ENCODE data around the gene CDA. TPM values are rescaled to one million over a fixed set of nuclear protein-coding genes. Genes with fewer than 3 reads are reported as not detected.
A peak's percentile ranks its signal among the peaks of the same experiment; 100 is the strongest.

The CDA gene
- not detected for total RNA-seq

DNA sequence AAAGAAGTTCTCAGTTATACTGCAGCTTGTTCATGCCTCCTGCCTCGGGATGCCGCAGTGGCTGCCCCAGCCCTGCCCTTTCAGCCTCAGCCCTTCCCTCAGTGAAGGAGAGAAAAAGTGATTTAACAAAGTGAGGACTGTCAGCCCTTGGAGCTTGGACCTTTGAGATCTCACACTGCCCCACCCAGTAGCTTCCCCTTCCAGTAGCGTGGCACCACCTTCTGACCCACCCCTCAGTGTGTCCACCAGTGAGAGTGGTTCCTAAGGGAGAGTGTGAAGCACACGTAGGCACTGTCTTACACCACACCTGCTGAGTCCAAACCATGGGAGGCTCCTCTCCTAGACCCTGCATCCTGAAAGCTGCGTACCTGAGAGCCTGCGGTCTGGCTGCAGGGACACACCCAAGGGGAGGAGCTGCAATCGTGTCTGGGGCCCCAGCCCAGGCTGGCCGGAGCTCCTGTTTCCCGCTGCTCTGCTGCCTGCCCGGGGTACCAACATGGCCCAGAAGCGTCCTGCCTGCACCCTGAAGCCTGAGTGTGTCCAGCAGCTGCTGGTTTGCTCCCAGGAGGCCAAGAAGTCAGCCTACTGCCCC, at the start of gene CDA:
CDA (plus strand) TSS at position 464 of the 592 bp plus-strand sequence; CDS start at position 497, 33 bp downstream.
- Mint-ChIP-seq H3K27ac (no peak within 1 kb of the TSS), H3K36me3 (no peaks in the 10 kb centered on the region), H3K9me3 (no peaks in the 10 kb centered on the region), H3K4me1 (ENCODE audit: low read depth in 2 of 2) (peaks cover 14 to 23% of the 10 kb centered on the region in 2 donors), H3K4me3 (peak within 1 kb of the TSS; percentile 13), H3K27me3 (peaks cover 39 to 60% of the 10 kb centered on the region in 2 donors)
- no peak for DNase-seq (ENCODE audit: low spot score)
- ATAC-seq, result peak in 1 of 2 donors; percentile 33

DNA sequence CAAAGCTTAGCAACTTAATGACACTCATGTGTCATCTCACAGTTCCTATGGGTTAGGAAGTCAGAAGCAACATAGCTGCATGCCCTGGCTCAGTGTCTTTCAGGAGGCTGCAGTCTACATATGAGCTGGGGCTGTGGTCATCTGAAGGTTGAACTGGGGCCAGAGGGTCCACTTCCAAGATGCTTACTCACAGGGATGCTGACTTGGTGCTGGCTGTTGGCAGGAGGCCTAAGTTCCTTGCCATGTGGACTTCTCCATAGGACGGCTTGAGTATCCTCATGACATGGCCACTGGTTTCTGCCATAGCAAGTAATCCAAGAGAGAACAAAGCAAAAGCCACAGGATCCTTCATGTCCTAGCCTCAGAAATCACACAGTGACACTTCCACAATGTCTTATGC, 48.6 kb upstream of the CDA start:
- ATAC-seq (no peak), DNase-seq (ENCODE audit: low spot score) (no peak)
- Mint-ChIP-seq H3K9me3 (no peaks in the 10 kb centered on the region), H3K27me3 (peaks cover 25 to 67% of the 10 kb centered on the region in 2 donors), H3K27ac (no peak overlapping the region), H3K36me3 (no peaks in the 10 kb centered on the region), H3K4me1 (ENCODE audit: low read depth in 2 of 2) (no peaks in the 10 kb centered on the region), H3K4me3 (no peak overlapping the region)

DNA sequence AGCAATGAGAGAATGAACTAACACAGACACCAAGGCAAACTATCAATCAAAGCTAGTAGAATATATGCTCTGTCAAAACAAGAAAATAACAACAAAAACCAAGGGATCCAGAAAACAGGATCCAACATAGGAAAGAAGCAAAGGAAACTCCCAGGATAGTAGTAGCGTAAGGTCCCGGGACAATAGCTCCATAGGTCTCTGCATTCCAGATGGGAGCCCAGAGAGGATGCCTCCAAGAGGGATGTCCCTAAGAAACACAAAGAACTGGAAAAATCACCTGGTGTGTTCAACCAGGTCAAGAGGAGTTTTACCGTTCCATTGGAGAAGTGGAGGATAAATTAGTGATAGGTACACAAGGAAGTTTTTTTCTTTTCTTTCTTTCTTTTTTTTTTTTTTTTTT, 42.3 kb upstream of the CDA start:
- no peak for DNase-seq (ENCODE audit: low spot score)
- ATAC-seq, result no peak
- Mint-ChIP-seq H3K4me1 (ENCODE audit: low read depth in 2 of 2) (no peaks in the 10 kb centered on the region), H3K9me3 (no peaks in the 10 kb centered on the region), H3K27ac (no peak overlapping the region), H3K27me3 (peaks cover 18 to 58% of the 10 kb centered on the region in 2 donors), H3K36me3 (no peaks in the 10 kb centered on the region), H3K4me3 (no peak overlapping the region)

DNA sequence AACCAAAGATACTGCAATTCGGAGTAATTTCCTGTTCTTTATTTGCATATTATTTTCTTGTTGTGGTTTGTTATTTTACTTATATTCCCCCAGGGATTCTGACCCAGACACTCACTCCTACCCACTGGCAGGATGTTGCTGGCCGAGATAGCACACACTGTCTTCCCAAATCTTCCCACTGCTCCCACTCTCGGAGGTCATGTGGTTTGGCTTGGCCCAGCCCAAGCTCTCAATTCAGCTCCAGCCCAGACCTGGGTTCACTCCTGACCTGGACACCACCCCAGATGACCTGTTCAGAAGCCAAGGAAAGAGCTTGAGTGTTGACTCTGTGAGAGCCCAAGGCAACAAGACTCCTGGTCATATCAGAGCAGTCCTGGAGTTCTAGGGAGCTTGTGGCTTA, 37.7 kb upstream of the CDA start:
- no peak for DNase-seq (ENCODE audit: low spot score)
- Mint-ChIP-seq H3K4me3 (no peak overlapping the region), H3K4me1 (ENCODE audit: low read depth in 2 of 2) (no peaks in the 10 kb centered on the region), H3K9me3 (no peaks in the 10 kb centered on the region), H3K27ac (no peak overlapping the region), H3K27me3 (peaks cover 11 to 37% of the 10 kb centered on the region in 2 donors), H3K36me3 (no peaks in the 10 kb centered on the region)
- ATAC-seq, result no peak

DNA sequence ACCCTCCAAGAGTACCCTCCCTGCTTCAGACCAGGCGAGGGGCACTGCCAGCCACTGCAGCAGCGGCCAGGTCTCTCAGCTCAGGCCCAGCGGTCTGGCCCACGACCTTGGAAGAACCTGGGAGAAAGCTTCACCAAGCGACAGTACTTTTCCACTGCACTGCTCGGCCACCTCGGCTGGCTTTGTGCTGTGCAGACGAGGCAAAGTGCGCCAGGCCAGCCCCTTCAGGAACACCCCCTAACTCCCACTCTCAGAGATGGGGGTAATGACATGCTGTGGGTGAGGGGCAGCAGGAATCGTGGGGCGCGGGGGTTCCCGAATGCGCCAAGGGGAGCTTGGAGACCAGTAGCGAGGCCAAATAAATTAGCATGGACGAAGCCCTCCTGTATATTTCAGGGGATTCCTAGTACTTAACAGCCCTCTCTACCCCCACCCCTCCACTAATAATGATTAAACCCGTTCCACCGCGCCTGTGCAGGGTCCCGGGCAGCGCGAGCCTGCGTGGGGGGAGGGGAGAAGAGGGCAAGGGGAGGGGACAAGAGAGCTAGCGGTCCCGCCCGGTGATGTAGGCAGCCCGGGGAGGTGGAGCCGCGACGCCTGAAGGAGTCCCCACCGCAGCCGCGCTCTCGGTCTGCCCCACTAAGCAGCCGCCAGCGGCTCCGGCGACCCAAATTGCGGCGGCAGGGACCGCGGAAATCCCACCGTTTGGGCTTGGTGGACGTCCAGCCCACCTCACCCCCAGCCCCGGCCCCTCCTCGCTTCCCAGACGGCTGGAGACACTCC, 36.8 kb upstream of the CDA start, which contains the start of gene FAM43B:
FAM43B (plus strand) TSS at position 629 of the 783 bp plus-strand sequence. CDS start 401 bp downstream, outside the sequence.
- no peak within 1 kb of the TSS for H3K27ac Mint-ChIP-seq
- no peaks in the 10 kb centered on the region for H3K4me1 Mint-ChIP-seq (ENCODE audit: low read depth in 2 of 2)
- no peaks in the 10 kb centered on the region for H3K9me3 Mint-ChIP-seq
- peaks cover 7 to 30% of the 10 kb centered on the region in 2 donors for H3K27me3 Mint-ChIP-seq
- H3K36me3 Mint-ChIP-seq, result no peaks in the 10 kb centered on the region
- no peak for DNase-seq (ENCODE audit: low spot score)
- H3K4me3 Mint-ChIP-seq, result no peak within 1 kb of the TSS
- peak in 1 of 2 donors; percentile 12 for ATAC-seq

DNA sequence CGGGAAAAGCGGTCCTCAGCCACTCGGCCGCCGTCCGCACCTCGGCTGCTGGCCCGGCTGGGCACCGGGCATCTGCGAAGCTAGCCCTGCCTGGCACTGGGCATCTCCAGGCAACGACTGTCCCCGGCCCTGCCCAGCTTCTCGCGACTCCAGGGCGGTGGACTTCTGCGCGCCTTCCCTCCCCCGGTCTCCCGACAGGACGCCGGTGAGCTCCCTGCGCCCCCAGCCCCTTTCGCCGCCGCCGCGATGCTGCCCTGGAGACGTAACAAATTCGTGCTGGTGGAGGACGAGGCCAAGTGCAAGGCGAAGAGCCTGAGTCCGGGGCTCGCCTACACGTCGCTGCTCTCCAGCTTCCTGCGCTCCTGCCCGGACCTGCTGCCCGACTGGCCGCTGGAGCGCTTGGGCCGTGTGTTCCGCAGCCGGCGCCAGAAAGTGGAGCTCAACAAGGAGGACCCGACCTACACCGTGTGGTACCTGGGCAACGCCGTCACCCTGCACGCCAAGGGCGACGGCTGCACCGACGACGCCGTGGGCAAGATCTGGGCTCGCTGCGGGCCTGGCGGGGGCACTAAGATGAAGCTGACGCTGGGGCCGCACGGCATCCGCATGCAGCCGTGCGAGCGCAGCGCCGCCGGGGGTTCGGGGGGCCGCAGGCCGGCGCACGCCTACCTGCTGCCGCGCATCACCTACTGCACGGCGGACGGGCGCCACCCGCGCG, 36.0 kb upstream of the CDA start:
- Mint-ChIP-seq H3K4me1 (ENCODE audit: low read depth in 2 of 2) (no peaks in the 10 kb centered on the region), H3K27ac (no peak overlapping the region), H3K27me3 (peaks cover 7 to 28% of the 10 kb centered on the region in 2 donors), H3K9me3 (no peaks in the 10 kb centered on the region), H3K36me3 (no peaks in the 10 kb centered on the region), H3K4me3 (no peak overlapping the region)
- no peak for DNase-seq (ENCODE audit: low spot score)
- ATAC-seq, result no peak

DNA sequence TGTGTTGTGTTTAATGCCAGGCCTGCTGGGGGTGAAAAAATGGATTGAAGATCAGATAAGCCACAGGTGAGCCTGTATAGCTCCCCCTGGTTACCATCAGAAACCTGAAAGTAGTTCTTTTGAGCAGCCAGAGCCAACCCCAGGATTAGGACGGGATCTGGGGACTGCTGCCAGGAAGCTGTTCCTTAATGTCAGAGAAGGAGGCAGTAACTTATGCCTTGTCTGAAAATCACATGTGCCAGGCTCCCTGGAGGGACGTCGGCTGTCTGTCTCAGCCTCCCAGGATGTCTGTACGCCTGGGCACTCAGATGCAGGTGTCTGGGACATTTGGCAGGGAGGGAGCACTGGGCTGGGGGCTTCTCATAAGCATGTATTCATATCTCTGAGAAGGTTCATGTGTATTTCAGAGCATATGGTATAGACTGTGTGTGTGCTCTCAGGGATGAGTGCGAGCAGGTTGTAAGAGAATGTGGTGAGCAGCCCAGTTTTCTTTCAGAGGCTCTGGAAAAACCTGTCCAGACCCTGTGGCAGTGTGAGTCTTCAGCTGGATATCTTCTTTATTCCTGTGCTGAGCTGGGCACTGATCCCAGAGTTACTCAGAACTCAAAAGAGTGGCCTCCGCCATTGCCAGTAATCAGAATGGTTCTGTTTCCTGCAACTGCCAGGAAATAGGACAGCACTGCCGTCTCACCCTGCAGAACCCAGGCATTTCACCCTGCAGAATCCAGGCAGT, 33.7 kb upstream of the CDA start:
- Mint-ChIP-seq H3K4me1 (ENCODE audit: low read depth in 2 of 2) (no peaks in the 10 kb centered on the region), H3K36me3 (no peaks in the 10 kb centered on the region), H3K27ac (no peak overlapping the region), H3K27me3 (peaks cover 9 to 24% of the 10 kb centered on the region in 2 donors), H3K4me3 (no peak overlapping the region), H3K9me3 (no peaks in the 10 kb centered on the region)
- DNase-seq (ENCODE audit: low spot score) (no peak), ATAC-seq (peak in 1 of 2 donors; percentile 8)

DNA sequence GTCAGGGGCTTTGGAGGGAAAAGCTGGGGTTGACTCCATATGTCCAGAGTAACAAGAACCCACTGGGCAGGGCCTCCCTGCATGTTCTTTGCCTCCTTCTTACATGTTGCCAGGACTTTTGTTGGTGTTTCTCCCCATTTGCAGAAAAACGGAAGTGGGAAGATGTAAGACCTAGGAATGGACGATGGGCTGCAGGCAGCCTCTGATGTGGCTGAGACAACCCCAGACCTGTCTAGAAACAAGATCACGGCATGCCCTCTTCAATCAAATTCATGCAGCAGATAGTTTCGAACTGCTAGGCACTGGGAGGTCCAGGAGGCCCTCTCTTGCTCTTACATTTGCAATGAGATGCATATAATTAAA, 33.2 kb upstream of the CDA start:
- Mint-ChIP-seq H3K9me3 (no peaks in the 10 kb centered on the region), H3K27me3 (peaks cover 9 to 29% of the 10 kb centered on the region in 2 donors), H3K36me3 (no peaks in the 10 kb centered on the region), H3K4me1 (ENCODE audit: low read depth in 2 of 2) (no peaks in the 10 kb centered on the region), H3K27ac (no peak overlapping the region), H3K4me3 (no peak overlapping the region)
- no peak for DNase-seq (ENCODE audit: low spot score)
- no peak for ATAC-seq

DNA sequence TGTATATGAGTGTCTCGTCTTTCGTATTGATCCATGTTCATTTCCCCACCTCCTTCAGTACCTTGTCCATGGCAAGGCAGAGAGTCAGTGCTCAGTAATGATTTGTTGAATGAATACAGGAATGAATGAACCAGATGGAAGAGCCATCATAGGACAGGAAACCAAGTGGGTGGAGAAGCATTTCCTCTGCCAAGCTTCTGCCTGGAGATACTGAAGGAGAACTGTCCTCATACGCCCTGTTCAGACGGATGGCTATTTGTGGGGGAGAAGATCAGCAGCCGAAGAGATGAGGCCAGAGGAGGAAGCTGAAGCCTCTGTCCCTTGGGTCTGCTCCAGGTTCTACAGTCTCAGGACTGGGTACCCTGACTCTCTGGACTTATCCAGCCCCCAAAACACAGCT, 30.7 kb upstream of the CDA start:
- DNase-seq (ENCODE audit: low spot score), result no peak
- peaks cover 10 to 35% of the 10 kb centered on the region in 2 donors for H3K27me3 Mint-ChIP-seq

DNA sequence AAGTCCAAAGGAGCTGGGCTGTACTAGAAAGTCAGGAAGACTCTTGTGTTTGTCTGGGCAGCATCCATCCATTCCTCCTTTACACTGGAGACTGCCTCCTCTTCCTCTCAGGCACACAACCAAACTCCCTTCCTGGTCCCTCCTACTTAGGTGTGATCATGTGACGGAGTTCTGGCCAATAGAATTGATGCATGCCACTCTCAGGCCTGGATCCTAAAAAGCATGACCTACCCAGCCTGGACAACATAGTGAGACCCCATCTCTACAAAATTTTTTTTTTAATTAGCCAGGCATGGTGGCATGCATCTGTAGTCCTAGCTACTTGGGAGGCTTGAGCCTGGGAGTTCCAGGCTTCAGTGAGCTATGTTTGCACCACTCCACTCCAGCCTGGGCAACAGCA, 27.9 kb upstream of the CDA start:
- Mint-ChIP-seq H3K9me3 (no peaks in the 10 kb centered on the region), H3K36me3 (no peaks in the 10 kb centered on the region), H3K27ac (no peak overlapping the region), H3K4me1 (ENCODE audit: low read depth in 2 of 2) (no peaks in the 10 kb centered on the region), H3K4me3 (no peak overlapping the region), H3K27me3 (peaks cover 12 to 29% of the 10 kb centered on the region in 2 donors)
- ATAC-seq (no peak), DNase-seq (ENCODE audit: low spot score) (no peak)

More for the DNA sequence above, 30.7 kb upstream of the CDA start:
- H3K4me1 Mint-ChIP-seq (ENCODE audit: low read depth in 2 of 2), result no peaks in the 10 kb centered on the region
- no peaks in the 10 kb centered on the region for H3K9me3 Mint-ChIP-seq
- no peak for ATAC-seq
- H3K36me3 Mint-ChIP-seq, result no peaks in the 10 kb centered on the region
- no peak overlapping the region for H3K4me3 Mint-ChIP-seq
- H3K27ac Mint-ChIP-seq, result no peak overlapping the region

DNA sequence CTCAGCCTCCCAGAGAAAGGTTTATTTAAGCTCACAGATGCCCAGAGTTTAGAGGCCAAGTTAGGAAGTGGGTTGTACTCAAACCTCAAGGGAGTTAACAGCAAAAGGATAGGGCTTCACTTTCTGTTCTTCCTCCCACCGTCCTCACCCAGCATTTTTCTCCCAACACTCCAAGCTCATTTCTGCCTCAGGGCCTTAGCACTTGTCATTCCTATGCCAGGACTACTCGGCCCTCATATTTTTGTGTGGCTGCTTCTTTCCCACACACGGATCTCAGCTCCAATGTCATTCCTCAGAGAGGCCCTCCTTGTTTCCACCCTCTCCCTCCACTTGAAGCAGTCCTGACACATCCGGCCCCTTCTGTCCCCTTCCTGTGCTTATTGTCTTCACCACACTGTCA, 23.7 kb upstream of the CDA start:
- H3K36me3 Mint-ChIP-seq, result no peaks in the 10 kb centered on the region
- H3K4me3 Mint-ChIP-seq, result no peak overlapping the region
- no peaks in the 10 kb centered on the region for H3K4me1 Mint-ChIP-seq (ENCODE audit: low read depth in 2 of 2)
- DNase-seq (ENCODE audit: low spot score) (no peak), ATAC-seq (no peak)
- H3K9me3 Mint-ChIP-seq, result no peaks in the 10 kb centered on the region
- H3K27ac Mint-ChIP-seq, result no peak overlapping the region
- H3K27me3 Mint-ChIP-seq, result peaks cover 17 to 38% of the 10 kb centered on the region in 2 donors

DNA sequence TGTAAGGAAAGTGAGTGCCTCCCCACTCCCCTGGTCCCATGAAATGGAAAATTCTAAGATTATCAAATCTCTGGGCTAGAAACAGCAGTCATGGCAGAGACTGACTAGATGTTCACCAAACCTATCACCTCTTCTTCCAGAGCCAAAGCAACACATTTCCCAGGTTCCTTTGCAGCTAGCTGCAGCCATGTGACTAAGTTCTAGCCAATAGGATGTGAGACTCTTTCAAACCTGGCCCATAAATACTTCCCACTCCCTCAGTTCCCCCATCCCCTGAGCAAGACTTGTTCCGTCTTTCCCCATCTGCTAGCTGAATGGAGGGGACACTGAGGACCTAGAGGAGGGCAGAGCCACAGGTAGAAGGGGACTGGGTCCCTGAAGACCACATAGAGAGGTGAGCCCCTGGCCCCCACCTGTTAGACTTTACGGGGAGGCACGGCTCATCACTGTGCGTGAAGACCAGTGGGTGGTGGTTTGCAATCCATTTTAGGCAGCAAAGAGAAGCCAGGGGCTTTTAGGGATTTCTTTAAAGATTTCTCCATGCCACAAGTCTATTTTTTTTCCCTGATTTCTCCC, 19.3 kb upstream of the CDA start:
- no peak overlapping the region for H3K4me3 Mint-ChIP-seq
- no peak overlapping the region for H3K27ac Mint-ChIP-seq
- ATAC-seq (no peak), DNase-seq (ENCODE audit: low spot score) (no peak)
- H3K27me3 Mint-ChIP-seq, result peaks cover 23 to 36% of the 10 kb centered on the region in 2 donors
- H3K36me3 Mint-ChIP-seq, result no peaks in the 10 kb centered on the region
- no peaks in the 10 kb centered on the region for H3K9me3 Mint-ChIP-seq
- no peaks in the 10 kb centered on the region for H3K4me1 Mint-ChIP-seq (ENCODE audit: low read depth in 2 of 2)

DNA sequence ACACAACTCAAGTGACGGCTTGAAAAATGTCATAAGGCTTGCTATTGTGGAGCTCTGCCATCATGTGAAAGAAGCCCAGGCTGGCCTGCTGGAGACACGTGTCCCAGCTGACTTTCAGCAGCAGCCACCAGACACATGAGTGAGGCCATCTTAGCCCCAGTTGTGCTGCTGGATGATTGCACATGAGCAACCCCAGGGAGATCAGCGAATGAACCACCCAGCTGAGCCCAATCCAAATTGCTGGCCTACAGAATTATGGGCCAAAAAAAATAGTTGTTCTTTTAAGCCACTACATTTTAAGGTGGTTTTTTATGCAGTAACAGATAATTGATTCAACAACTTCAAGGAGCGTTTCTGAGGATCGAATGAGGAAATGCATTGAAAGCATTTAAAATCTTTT, 17.5 kb upstream of the CDA start:
- DNase-seq (ENCODE audit: low spot score), result no peak
- Mint-ChIP-seq H3K4me1 (ENCODE audit: low read depth in 2 of 2) (no peaks in the 10 kb centered on the region), H3K27ac (no peak overlapping the region), H3K36me3 (no peaks in the 10 kb centered on the region), H3K27me3 (peaks cover 25 to 32% of the 10 kb centered on the region in 2 donors), H3K4me3 (no peak overlapping the region), H3K9me3 (no peaks in the 10 kb centered on the region)
- no peak for ATAC-seq

Measured in natural killer cell treated with Interleukin-12 subunit alpha and Interleukin-12 subunit beta and Interleukin-15 and Interleukin-18, amount 100 ng/mL, for 72 hours (primary cell).